Glutamatergic neuron (in vitro differentiated cells): ENCODE measurements around the gene TRAF3IP3. TPM values are rescaled to one million over a fixed set of nuclear protein-coding genes. Genes with fewer than 3 reads are reported as not detected.

Source experiments
- DNase-seq: peaks from one replicate; pipeline ENCODE4 v3.0.0; 2022
- H3K27ac Mint-ChIP-seq: one replicate; pipeline ENCODE4 v1.8.0; 2020; ENCODE audit warnings: mild to moderate bottlenecking, mixed read lengths, inconsistent platforms; ENCODE audit not compliant: unreplicated experiment
- H3K27me3 Mint-ChIP-seq: one replicate; pipeline ENCODE4 v1.8.0; 2020; ENCODE audit warnings: mild to moderate bottlenecking, moderate library complexity, mixed read lengths, inconsistent platforms; ENCODE audit not compliant: unreplicated experiment
- H3K36me3 Mint-ChIP-seq: one replicate; pipeline ENCODE4 v1.8.0; 2020; ENCODE audit warnings: mild to moderate bottlenecking, mixed read lengths, inconsistent platforms; ENCODE audit not compliant: unreplicated experiment
- H3K4me1 Mint-ChIP-seq: one replicate; pipeline ENCODE4 v1.8.0; 2020; ENCODE audit warnings: mild to moderate bottlenecking, low read depth, mixed read lengths, inconsistent platforms; ENCODE audit not compliant: unreplicated experiment
- H3K4me3 Mint-ChIP-seq: one replicate; pipeline ENCODE4 v1.8.0; 2020; ENCODE audit warnings: mild to moderate bottlenecking, mixed read lengths, inconsistent platforms; ENCODE audit not compliant: unreplicated experiment
- H3K9me3 Mint-ChIP-seq: one replicate; pipeline ENCODE4 v1.8.0; 2020; ENCODE audit warnings: mild to moderate bottlenecking, moderate library complexity, mixed read lengths, inconsistent platforms; ENCODE audit not compliant: unreplicated experiment
- CTCF ChIP-seq: fragments of 200-600 bp; sonication (generic); IDR thresholded peaks from one replicate; pipeline ENCODE4 v1.5.0; 2021; ENCODE audit not compliant: partially characterized antibody, unreplicated experiment
- total RNA-seq: library from RNA; stranded (reverse); fragmentation: NEBNext Ultra II Directional; extraction: Animal tissue kit (Norgen Biotek cat#: 25700); gene quantifications from one replicate; pipeline ENCODE4 v1.2.1, GENCODE V29; 2021; ENCODE audit not compliant: unreplicated experiment

TRAF3IP3 gene
- total RNA-seq, 1 donor from 2014 or later, result not detected

GRCh38 chr1:209802780-209803152, 46.9 kb downstream of the TRAF3IP3 start:
- no peaks in the 10 kb centered on the region for H3K9me3 Mint-ChIP-seq
- no peak overlapping the region for H3K27ac Mint-ChIP-seq
- no peak for TF ChIP-seq CTCF
- no peaks in the 10 kb centered on the region for H3K36me3 Mint-ChIP-seq
- no peak overlapping the region for H3K4me3 Mint-ChIP-seq
- peaks cover 1% of the 10 kb centered on the region for H3K4me1 Mint-ChIP-seq
- no peak for DNase-seq
- peaks cover 7% of the 10 kb centered on the region for H3K27me3 Mint-ChIP-seq

GRCh38 chr1:209803568-209803967, 47.7 kb downstream of the TRAF3IP3 start:
- Mint-ChIP-seq H3K9me3 (no peaks in the 10 kb centered on the region), H3K27me3 (peaks cover 7% of the 10 kb centered on the region), H3K4me3 (no peak overlapping the region), H3K27ac (no peak overlapping the region), H3K36me3 (no peaks in the 10 kb centered on the region), H3K4me1 (peaks cover 1% of the 10 kb centered on the region)
- DNase-seq, result no peak
- no peak for TF ChIP-seq CTCF

DNA sequence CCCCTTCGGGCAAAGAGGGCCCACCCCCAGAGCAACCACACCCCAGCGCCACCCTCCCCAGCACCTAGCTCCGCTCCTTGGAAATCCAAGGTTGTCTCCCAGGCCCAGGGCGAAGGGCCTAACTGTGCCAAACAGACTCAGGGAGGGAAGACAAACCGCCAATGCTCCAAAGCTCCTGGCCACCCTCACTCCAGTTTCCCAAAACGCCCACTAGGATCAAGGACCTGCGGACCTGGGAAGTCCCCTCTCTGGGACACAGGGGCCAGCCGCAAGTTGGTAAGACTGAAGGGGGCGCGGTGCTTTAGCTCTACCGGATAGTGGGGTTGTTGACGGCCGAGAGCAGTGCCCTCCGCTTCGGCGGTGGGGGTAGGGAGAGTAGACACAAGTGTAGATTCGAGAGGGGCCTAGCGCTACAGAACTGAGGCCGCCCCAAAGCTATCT, 49.5 kb downstream of the TRAF3IP3 start:
- Mint-ChIP-seq H3K36me3 (no peaks in the 10 kb centered on the region), H3K27ac (no peak overlapping the region), H3K4me3 (peak overlapping the region; percentile 80), H3K9me3 (no peaks in the 10 kb centered on the region), H3K27me3 (peaks cover 7% of the 10 kb centered on the region), H3K4me1 (peaks cover 1% of the 10 kb centered on the region)
- no peak for DNase-seq
- no peak for TF ChIP-seq CTCF

GRCh38 chr1:209805875-209806760, 50.3 kb downstream of the TRAF3IP3 start, which contains the start of gene IRF6:
IRF6 (minus strand) TSS chr1:209806142; CDS start chr1:209801413, 4,729 bp downstream.
- H3K27ac Mint-ChIP-seq, result no peak within 1 kb of the TSS
- TF ChIP-seq CTCF, result no peak
- no peaks in the 10 kb centered on the region for H3K36me3 Mint-ChIP-seq
- peaks cover 5% of the 10 kb centered on the region for H3K4me1 Mint-ChIP-seq
- no peaks in the 10 kb centered on the region for H3K9me3 Mint-ChIP-seq
- DNase-seq, result peak; percentile 74
- H3K27me3 Mint-ChIP-seq, result peaks cover 7% of the 10 kb centered on the region
- H3K4me3 Mint-ChIP-seq, result peak within 1 kb of the TSS; percentile 80

DNA sequence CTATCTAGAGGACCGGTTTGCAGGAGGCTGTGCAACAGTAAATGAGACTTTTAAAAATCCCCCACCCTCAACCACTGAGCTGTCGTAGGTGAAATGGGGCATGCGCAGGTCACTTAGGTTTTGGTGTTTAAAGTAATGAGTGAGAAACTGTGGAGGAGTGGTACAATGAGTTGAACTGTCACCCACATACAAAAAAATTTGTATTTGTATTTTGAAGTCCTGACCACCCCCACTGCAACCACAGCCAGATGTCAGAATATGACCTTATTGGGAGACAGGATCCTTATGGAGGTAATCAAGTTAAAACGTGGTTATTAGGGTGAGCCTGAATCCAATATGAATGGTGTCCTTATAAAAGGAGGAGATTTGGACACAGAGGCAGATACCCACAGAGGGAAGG, 51.7 kb downstream of the TRAF3IP3 start:
- peaks cover 5% of the 10 kb centered on the region for H3K27me3 Mint-ChIP-seq

More for the DNA sequence above, 51.7 kb downstream of the TRAF3IP3 start:
- H3K27ac Mint-ChIP-seq, result no peak overlapping the region
- peaks cover 6% of the 10 kb centered on the region for H3K4me1 Mint-ChIP-seq
- no peak for DNase-seq
- TF ChIP-seq CTCF, result no peak
- no peaks in the 10 kb centered on the region for H3K36me3 Mint-ChIP-seq
- no peaks in the 10 kb centered on the region for H3K9me3 Mint-ChIP-seq
- no peak overlapping the region for H3K4me3 Mint-ChIP-seq
